GM21367 (cell line): ENCODE results near the gene S100A13.
"Not testable (repeated sequence)": the region's sequence is repeated elsewhere in the genome, so short reads cannot be mapped to it uniquely, and the experiment has no call there.

Experiments
- ATAC-seq: cut with Tn5 transposase; IDR thresholded peaks from one replicate; pipeline ENCODE4 v1.9.1; 2021; ENCODE audit not compliant: unreplicated experiment

S100A13 gene

DNA sequence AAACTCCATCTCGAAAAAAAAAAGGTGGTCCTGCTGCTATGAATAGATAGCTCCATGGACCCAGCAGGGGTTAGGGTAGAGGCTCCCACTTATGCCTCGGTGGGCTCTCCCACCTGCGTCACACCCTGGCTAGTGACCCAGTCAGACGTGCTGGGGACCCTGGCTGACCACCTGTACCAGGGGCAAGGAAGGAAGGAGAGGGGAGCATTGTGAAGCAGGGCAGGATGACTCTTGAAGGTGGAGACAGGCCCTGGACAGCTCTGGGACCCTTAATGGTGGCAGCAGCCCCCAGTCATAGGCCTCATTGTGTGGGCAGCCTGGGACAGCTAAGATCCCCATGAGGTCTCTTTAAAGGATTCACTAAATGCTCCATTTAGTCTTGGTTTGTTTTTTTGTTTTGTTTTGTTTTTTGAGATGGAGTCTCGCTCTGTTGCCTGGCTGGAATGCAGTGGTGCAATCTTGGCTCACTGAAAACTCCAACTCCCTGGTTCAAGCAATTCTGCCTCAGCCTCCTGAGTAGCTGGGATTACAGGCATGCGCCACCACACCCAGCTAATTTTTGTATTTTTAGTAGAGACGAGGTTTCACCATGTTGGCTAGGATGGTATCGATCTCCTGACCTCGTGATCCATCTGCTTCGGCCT, 20.8 kb upstream of the S100A13 start:
- no peak for ATAC-seq

DNA sequence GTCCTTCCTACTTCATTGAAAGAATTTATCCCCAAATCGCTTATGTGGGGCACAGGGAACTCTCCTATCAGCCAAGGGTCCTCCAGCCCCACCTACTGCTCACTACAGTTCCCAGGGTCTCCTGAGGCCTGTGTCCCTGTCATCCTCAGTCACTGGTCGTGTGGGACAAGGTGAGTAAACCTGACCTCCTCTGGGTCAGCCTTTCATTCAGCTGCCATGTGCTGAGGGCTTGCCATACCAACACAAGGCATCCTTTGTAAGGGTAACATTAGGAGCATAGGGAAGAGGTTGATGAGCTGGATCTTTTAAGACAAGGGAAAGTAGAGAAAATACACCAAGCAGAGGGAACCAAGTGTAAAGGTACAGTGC, 20.0 kb upstream of the S100A13 start:
- ATAC-seq: no peak

DNA sequence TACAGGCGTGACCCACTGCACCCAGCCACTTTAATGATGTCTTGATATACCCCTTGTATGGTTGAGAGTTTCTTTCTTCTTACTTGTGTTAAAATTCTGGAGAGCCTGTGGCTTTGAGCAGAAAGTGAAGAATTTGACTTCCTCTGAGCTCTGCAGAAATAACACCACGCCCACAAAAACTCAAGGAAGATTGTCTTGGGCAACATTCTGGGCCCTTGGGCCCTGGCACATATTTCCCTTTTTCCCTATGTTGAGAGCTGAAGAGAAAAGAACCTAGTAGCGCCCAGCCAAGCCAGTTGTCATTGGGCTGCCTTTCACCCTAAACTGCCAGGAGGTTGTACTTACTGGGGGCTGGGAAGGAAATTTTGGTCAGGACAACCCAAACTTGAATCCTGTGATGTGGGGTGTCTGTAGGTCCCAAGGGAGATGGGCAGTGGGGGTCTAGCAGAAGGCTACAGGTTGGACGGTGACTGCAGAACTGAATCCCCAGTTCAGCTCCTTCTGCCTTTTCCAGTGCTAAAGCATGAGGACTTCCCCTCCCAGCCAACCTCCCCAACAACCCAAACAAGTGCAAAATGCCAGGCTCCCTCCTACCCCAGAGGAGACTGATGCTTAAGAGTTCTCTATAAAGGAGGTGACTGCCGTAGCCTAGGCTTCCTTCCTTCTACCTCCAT, 19.5 kb upstream of the S100A13 start:
- no peak for ATAC-seq

DNA sequence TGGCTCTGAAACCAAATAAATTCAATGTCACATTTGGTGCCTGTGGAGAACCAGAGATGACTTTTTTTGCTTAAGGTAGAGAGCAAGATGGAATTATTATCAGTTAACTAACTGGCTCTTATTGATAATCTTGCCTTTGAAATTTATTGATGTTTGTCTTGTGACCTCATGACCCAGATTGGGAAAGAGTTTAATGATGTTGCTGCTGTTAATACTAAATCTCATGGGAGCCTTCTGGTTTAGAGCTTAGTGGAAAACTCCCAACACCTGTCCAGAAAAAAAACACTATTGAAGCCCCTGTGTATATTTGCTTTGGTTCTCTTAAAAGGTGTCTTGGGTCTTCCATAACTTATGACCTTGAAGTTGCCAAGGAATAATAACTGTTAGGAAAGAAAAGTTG, 16.5 kb upstream of the S100A13 start:
- ATAC-seq: no peak

DNA sequence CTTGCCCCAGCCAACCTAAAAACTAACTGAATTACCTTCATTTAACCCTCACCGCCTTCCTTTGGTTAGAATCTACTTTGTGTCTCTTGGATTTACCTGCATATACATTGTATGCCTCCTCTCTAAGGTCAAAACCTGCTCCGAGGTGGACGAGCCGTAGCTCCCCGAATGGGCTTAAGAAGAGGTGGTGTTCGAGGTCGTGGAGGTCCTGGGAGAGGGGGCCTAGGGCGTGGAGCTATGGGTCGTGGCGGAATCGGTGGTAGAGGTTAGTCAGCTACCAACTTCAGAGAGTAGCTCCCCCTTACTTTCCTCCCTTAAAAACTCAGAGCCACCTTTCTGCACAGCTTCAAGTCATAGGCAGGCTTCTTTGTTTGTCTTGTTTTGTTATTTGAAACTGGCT, 15.8 kb upstream of the S100A13 start:
- ATAC-seq: no peak

DNA sequence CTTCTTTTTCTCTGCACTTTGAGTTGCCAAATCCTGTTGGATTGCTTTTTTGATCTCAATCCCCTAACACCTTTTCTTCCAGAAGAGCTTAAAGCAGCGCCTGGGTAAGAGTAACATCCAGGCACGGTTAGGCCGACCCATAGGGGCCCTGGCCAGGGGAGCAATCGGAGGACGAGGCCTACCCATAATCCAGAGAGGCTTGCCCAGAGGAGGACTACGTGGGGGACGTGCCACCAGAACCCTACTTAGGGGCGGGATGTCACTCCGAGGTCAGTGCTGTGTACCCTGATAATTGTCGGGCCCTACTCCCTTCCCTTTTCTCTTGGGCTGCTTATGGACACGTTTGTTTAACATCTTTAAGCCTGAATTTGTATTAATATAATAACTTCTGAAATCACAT, 14.9 kb upstream of the S100A13 start:
- no peak for ATAC-seq

DNA sequence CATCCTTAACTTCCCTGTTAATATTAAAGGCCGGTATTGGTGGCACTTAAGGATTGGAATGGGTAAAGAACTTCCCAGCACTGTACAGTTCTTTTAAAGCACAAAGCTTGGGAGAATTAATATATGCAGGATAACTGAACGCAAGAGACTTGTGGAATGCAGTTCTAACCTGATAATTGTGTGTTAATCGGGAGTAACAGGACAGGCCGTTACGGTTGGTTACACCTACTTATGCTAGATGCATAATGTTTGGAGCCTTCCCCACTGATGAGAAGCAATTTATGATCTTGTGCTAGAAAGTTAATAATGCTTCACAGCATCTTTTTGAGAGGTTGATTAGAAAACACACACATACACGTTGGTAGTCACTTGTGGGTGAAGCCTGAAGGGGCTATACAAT, 13.6 kb upstream of the S100A13 start:
- ATAC-seq: no peak

DNA sequence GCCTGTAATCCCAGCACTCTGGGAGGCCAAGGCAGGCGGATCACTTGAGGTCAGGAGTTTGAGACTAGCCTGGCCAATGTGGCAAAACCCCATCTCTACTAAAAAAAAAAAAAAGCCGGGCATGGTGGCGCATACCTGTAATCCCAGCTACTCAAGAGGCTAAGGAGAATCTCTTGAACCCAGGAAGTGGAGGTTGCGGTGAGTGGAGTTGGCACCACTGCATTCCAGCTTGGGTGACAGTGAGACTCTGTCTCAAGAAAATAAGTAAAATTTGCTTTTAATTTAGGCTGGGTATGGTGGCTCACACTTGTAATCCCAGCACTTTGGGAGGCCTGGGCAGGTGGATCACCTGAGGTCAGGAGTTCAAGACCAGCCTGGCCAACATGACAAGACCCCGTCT, 12.9 kb upstream of the S100A13 start:
- ATAC-seq: not testable (repeated sequence)

DNA sequence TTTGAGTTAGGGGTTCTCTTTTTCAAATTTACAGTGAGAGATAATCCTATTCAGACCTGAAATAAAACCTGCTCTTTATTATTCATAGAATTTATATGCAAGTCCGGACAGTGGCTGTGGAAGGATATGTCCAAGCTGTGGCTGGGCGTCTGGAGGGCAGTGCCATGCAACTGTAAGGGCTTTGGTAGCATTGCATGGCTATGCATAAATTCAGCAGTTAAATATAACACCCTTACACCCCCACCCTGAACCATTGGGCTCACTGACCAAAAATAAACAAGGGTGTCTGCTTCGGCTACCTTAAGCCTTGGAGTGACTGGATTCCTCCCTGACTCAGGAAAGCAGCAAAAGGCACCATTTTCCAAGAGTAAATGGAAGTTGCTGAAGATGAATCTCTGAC, 12.0 kb upstream of the S100A13 start:
- no peak for ATAC-seq

DNA sequence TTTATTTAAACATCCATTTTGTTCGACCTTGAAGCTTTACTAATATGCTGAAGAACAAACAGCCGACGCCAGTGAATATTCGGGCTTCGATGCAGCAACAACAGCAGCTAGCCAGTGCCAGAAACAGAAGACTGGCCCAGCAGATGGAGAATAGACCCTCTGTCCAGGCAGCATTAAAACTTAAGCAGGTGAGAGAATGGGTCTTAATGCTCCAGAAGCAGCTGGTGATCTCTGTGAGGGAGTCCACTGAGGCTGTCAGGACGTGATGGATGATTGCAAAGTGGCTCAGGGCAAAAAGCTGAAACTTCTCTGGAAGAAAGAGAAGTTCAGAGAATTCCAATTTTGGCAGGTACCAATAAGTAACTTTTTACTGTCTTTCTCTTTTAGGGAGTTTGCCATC, 11.0 kb upstream of the S100A13 start:
- ATAC-seq: no peak

DNA sequence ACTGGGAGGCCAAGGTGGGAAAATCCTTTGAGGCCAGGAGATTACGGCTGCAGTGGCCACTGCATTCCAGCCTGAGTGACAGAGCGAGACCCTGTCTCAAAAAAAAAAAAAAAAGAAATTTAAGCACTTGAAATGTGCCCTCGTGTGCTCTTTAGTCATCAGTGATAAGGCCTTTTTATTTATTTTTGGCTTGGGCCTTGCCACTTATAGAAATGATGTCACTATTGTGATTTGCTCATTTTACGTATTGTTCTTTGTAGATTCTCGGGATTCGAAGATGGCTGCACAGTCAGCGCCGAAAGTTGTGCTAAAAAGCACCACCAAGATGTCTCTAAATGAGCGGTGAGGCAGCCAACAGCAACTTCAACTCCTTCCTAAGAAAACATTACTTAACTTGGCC, 9.0 kb upstream of the S100A13 start:
- no peak for ATAC-seq

DNA sequence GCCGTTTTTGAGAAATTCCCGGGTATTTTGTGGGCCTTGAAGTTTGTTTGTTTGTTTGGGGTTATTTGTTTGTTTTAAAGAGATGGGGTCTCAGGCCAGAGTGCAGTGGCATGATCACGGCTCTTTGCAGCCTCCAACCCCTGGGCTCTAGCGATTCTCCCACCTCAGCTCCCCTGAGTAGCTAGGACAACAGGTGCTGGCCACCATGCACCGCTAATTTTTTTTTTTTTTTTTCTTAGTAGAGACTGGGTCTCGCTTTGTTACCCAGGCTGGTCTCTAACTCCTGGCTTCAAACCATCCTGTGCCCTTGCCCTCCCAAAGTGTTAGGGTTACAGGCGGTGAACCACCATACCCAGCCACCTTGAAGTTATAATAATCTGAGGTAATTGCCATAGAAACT, 8.6 kb upstream of the S100A13 start:
- ATAC-seq: no peak

DNA sequence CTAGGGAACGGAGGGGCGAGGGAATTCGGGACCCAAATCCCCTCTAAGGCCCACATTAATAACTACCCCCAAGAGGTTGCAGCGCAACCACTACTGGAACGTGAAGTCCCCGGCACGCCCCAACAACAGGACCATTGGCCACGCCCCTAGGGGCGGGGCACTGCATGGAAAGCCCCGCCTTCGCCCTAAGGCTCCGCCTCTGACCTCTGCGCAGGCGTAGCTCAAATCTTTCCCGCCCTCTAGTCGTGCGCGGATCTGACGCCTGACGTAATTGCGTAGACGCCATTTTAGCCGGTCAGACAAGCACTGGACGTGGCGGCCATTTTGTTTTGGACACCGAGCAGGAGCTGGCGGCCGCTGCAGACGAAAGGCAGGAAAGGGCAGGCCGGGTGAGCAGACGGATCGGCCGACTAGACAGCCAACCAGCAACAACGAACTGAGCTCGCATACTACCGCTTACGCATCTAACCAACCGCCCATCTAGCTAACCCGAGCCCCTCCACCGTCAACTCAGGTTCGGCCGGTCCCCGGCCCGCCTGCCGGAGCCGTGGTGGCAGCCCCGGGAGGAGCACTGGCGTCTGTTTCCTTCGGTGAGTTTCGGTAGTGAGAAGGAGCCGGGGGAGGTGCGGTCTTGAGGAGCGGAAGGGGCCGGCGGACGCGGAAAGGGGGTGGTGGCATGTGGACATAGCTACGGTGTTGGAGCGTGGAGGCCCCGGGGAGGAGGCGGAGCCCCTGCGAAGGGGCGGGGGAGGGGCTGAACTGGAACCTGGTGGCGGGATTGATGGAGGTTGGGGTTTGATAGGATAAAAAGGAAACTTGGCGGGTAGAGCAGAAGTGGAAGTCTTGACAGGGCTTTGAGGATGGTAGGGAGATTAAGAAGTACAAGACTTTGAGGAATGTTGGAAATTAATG, 6.7 kb upstream of the S100A13 start, which contains the start of gene CHTOP:
Gene CHTOP (plus strand): TSS at position 313 of the 912 bp plus-strand sequence. CDS start 2,523 bp downstream, outside the sequence.
- peak; percentile 76 for ATAC-seq

DNA sequence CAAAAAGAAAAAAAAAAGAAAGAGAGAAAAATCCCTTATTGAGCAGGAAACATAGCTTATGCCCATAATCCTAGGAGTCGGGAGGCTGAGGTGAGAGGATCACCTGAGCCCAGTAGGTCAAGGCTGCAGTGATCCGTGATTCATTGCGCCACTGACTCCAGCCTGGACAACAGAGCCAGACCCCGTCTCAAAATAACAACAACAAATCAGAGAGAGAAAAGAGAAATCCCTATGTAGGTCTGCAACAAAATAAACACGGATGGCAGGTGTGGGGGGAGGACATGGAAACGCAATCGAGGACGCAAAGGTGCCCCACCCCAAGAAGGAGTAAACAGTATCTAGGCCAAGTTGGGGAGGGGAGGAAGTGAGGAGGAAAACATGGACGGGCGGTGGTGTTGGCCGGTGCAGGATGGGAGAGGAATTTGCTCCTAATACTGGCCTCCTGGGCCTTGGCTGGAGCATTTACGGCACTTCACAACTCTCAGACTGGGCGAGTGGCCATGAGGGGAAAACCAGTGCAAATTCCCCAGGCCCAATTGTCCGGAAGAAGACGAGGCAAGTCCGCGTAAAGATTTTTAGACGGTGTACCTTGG, 6.0 kb upstream of the S100A13 start:
- ATAC-seq: no peak

DNA sequence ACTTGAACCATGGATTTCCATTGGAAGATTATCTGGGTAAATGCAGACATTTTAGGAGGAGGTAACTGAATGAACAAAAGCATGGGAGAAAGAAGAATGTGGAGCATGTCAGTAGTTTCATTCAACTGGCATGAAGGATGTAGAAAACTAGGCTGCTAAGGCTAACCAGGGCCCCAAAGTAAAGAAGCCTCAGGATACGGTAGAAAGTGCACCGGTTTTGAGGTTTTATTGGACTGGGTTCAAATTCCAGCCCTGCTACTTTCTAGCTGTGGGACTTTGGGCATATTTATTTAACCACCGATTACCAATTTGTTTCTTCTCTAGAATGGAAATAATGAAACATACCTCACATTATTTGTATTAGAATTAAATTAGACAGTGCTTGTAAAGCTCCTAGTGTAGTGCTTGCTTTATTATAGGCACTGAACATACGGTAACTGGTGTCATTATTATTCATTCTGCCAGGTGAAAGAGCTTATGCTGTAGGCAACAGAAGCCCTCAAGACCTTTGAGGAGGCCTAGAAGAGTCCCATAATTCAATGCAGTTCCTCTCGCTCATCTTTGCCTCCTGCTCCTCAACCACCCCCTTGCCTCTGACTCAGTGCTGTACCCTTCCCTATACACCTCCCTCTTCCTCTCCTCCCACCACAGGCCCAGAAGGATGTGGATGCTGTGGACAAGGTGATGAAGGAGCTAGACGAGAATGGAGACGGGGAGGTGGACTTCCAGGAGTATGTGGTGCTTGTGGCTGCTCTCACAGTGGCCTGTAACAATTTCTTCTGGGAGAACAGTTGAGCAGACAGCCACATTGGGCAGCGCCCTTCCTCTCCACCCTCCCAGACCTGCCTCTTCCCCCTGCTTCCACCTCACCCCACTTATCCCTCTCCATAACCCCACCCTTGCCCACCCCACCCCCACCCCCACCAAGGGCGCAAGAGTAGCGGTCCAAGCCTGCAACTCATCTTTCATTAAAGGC, 4.0 kb upstream of the S100A13 start:
- no peak for ATAC-seq

DNA sequence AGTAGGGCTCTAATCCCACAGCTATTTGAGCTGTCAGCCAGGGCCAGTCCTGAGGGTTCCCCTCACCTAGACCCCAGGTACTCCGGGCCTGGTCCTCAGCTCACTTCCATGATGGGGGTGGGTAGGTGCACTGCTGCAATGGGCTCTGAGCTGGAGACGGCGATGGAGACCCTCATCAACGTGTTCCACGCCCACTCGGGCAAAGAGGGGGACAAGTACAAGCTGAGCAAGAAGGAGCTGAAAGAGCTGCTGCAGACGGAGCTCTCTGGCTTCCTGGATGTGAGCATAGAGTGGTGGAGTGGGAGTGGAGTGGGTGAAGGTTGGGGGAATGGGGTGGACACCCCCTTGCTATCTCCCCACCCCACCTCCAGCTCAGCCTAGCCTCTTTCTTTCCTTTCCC, 3.1 kb upstream of the S100A13 start:
- ATAC-seq: no peak

DNA sequence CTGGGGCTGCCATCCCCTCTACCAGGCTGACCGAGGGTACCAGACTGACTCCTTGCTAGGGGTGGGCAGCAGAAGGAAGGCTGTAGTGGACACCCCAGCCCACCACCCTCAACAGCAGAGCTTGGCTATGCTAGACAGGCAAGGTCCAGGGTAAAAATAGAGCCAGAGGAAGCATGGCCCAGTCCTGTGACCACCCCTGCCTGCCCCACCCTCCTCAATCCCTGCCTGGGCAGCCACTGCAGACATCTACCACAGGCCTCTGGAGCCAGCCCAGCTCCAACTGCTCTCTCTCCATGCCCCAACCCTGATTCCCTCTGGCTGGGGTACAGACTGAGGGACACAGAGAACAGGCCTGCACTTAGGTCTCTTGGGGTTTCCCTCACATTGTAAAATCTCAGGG, 2.7 kb upstream of the S100A13 start:
- ATAC-seq: no peak

DNA sequence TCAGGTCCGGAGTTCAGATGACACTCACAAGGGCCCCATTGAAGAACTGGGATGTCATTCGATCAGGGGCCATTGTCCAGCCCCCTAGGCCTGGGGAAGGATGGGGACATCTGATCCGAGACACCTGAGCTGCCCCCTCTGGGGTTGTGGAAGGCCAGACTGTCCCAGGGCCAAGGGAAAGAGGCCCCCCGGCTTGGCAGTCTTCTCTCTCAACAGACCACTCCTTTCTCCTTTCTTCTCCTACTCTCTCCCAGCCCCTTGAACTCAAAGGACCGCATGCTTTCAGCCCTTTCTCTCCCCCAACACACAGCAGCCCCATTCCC, 2.0 kb upstream of the S100A13 start:
- ATAC-seq: no peak

DNA sequence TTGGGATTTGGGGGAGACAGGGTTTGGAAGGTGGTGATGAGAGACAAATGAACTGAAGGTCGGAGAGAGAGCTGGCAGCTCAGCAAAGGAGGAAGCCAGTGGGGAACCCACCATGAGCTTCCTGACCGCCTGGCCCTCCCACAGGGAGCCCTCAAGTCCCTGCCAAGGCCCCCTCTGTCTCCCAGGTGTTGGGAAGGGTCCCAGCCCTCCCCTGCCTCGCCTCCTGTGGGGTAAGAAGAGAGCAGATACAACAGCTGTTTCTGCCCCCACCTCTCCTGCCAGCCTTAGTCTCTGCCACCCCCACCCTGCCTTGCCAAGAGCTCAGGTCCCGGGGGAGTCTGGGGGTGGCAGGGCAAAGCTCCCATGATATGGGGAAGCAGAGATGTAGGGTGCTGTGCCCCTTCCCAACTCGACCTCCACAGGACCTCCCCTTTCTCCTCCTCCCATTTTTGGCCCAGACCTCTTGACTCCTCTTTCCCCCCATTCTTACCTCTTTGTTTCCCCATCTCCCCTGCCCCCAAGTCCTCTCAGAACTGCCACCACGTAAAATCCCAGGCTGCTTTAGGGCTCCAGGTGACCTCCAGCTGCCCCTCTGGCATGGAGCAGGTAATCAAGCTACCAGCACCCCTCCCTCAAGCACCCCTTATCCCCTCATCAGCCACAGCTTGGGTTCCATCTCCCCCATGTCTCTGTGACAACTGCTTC, 1.5 kb upstream of the S100A13 start:
- ATAC-seq: no peak
